CD14-positive monocyte (primary cell): Measurements from ENCODE around the gene EEF1AKMT1. TPM values are rescaled to one million over a fixed set of nuclear protein-coding genes. Genes with fewer than 3 reads are reported as not detected.

Experiments
- DNase-seq, 3 donors: peaks; one replicate each; pipeline ENCODE4 v3.0.0-alpha.2; 2011 to 2022
- H2AFZ ChIP-seq: 2 replicates; pipeline ENCODE4 v1.6.0; 2012; ENCODE audit warnings: mild to moderate bottlenecking, low read depth, low read length, inconsistent platforms; ENCODE audit not compliant: insufficient read depth, poor library complexity, severe bottlenecking
- H3K27ac ChIP-seq, 2 donors: 1 replicate in 1 of 2; 2 replicates in 1 of 2; pipeline ENCODE4 v1.5.1; 2012 to 2013; ENCODE audit warnings: low read length in 2 of 2, control low read depth in 1 of 2, inconsistent platforms in 1 of 2, low read depth in 1 of 2, mild to moderate bottlenecking in 1 of 2
- H3K27me3 ChIP-seq, 2 donors: one replicate each; pipeline versions ENCODE4 v1.6.0 to v1.6.1; 2011 to 2013; ENCODE audit warnings: low read length in 2 of 2; ENCODE audit not compliant: control insufficient read depth in 2 of 2, insufficient read depth in 2 of 2
- H3K36me3 ChIP-seq, 2 donors: replicated peaks in 1 of 2; 1 replicate in 1 of 2; 2 replicates in 1 of 2; pipeline versions ENCODE4 v1.5.1 to v1.6.1; 2012 to 2013; ENCODE audit warnings: low read length in 2 of 2, control low read depth in 1 of 2, inconsistent platforms in 1 of 2, mild to moderate bottlenecking in 1 of 2; ENCODE audit not compliant: insufficient read depth in 2 of 2, control insufficient read depth in 1 of 2
- H3K4me1 ChIP-seq, 2 donors: 1 replicate in 1 of 2; 2 replicates in 1 of 2; pipeline versions ENCODE4 v1.5.1 to v1.6.1; 2012 to 2013; ENCODE audit warnings: low read length in 2 of 2, control low read depth in 1 of 2, inconsistent platforms in 1 of 2, mild to moderate bottlenecking in 1 of 2, moderate library complexity in 1 of 2; ENCODE audit not compliant: insufficient read depth in 2 of 2, control insufficient read depth in 1 of 2
- H3K4me2 ChIP-seq: replicated peaks from 2 replicates; pipeline ENCODE3; 2012; ENCODE audit warnings: low read length, moderate library complexity, mild to moderate bottlenecking; ENCODE audit not compliant: poor library complexity, severe bottlenecking; ENCODE audit errors: extremely low read depth
- H3K4me3 ChIP-seq, 3 experiments: fragments of 200-600 bp in 1 of 3; sonication (generic) in 1 of 3; replicated peaks in 1 of 3; 1 replicate in 2 of 3; 2 replicates in 1 of 3; pipeline ENCODE4 v1.5.1; 2011 to 2013; ENCODE audit warnings: low read length in 3 of 3, mild to moderate bottlenecking in 3 of 3, control low read depth in 2 of 3, low read depth in 2 of 3, inconsistent platforms in 1 of 3, moderate library complexity in 1 of 3
- H3K79me2 ChIP-seq: 2 replicates; pipeline ENCODE4 v1.6.0; 2012; ENCODE audit warnings: mild to moderate bottlenecking, control low read depth, inconsistent platforms, low read length, moderate library complexity; ENCODE audit not compliant: insufficient read depth
- H3K9ac ChIP-seq: 2 replicates; pipeline ENCODE4 v1.6.0; 2017; ENCODE audit warnings: low read length, mild to moderate bottlenecking; ENCODE audit not compliant: insufficient read depth, poor library complexity, severe bottlenecking
- H3K9me3 ChIP-seq, 2 donors: replicated peaks in 1 of 2; 1 replicate in 1 of 2; 2 replicates in 1 of 2; pipeline versions ENCODE4 v1.5.1 to v1.6.1; 2012 to 2013; ENCODE audit warnings: low read length in 2 of 2, control low read depth in 1 of 2; ENCODE audit not compliant: control insufficient read depth in 1 of 2, insufficient read depth in 1 of 2
- H4K20me1 ChIP-seq: 2 replicates; pipeline ENCODE4 v1.6.0; 2012; ENCODE audit warnings: mild to moderate bottlenecking, low read length, control low read depth, moderate library complexity; ENCODE audit not compliant: insufficient read depth
- H3K27ac Mint-ChIP-seq, 7 donors: one replicate each; pipeline ENCODE4 v1.8.0; 2020; ENCODE audit warnings: mild to moderate bottlenecking in 7 of 7, mixed read lengths in 7 of 7, moderate library complexity in 6 of 7, inconsistent platforms in 2 of 7
- H3K27me3 Mint-ChIP-seq, 3 donors: one replicate each; pipeline ENCODE4 v1.8.0; 2021 to 2022; ENCODE audit warnings: low read depth in 3 of 3, mild to moderate bottlenecking in 3 of 3, mixed read lengths in 3 of 3, moderate library complexity in 3 of 3, inconsistent platforms in 1 of 3
- H3K36me3 Mint-ChIP-seq, 2 donors: one replicate each; pipeline ENCODE4 v1.8.0; 2020; ENCODE audit warnings: mixed read lengths in 2 of 2, inconsistent platforms in 1 of 2, mild to moderate bottlenecking in 1 of 2
- H3K4me1 Mint-ChIP-seq: one replicate; pipeline ENCODE4 v1.8.0; 2020; ENCODE audit warnings: mild to moderate bottlenecking, mixed read lengths
- H3K4me3 Mint-ChIP-seq, 2 donors: one replicate each; pipeline ENCODE4 v1.8.0; 2020; ENCODE audit warnings: mild to moderate bottlenecking in 2 of 2, mixed read lengths in 2 of 2, moderate library complexity in 1 of 2
- H3K9me3 Mint-ChIP-seq, 7 donors: one replicate each; pipeline ENCODE4 v1.8.0; 2020 to 2022; ENCODE audit warnings: mixed read lengths in 7 of 7, mild to moderate bottlenecking in 6 of 7, moderate library complexity in 6 of 7, inconsistent platforms in 2 of 7
- WGBS: methylation state at CpG from one replicate; pipeline ENCODE4 v1.1.5; 2013; ENCODE audit warnings: missing lambda C conversion rate; ENCODE audit not compliant: insufficient coverage; 5-methylcytosine and 5-hydroxymethylcytosine counted together
- intact Hi-C, 2 donors: fragments of 100-400 bp; cut with micrococcal nuclease; formaldehyde crosslinking; loops; one replicate each; pipeline versions ENCODE4 v1.15.0 to v1.15.1; 2023
- polyA plus RNA-seq, 3 donors: library from polyadenylated mRNA; depleted of rRNA in 1 of 3; unstranded in 2 of 3; stranded (reverse) in 1 of 3; fragments of 300-500 nt in 2 of 3; fragments of >200 nt in 1 of 3; fragmentation: Illumina TruSeq in 2 of 3; gene quantifications; 1 replicate in 2 of 3; 2 replicates in 1 of 3; pipeline ENCODE4 v1.2.3, GENCODE V29; 2012 to 2021
- TF ChIP-seq, protein P1 (sequence below): fragments of 200-600 bp; IDR thresholded peaks from one replicate; pipeline ENCODE4 v1.8.0; 2022; ENCODE audit warnings: antibody characterized with exemption, mild to moderate bottlenecking

EEF1AKMT1 gene
- polyA plus RNA-seq, 3 donors = 1.7 to 4.2 (median 4.2) TPM

DNA sequence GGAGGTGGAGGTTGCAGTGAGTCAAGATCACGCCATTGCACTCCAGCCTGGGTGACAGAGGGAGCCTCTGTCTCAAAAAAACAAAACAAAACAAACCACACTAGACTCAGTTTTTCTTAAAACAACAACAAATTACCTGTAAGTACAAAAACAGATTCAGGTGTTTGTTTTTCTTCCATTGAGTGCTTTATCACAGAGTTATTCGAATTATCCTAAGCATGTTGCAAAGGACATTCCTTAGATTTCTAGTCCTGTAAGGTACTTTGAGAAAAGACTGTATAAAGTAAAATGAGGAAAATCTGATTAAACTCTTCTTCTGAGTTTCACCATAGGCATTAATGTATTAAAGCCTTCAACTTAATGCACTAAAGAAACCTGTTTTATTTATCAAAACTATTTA is 2.2 kb upstream of the EEF1AKMT1 start:
- Mint-ChIP-seq H3K27ac (no peak overlapping the region), H3K9me3 (no peaks in the 10 kb centered on the region), H3K27me3 (peaks cover 0 to 5% (median 0%) of the 10 kb centered on the region in 3 donors), H3K36me3 (peaks cover 9 to 11% of the 10 kb centered on the region in 2 donors), H3K4me1 (peaks cover 11% of the 10 kb centered on the region), H3K4me3 (no peak overlapping the region)
- no peaks in the 10 kb centered on the region for H3K27me3 ChIP-seq
- intact Hi-C loops = no loop called here
- peaks cover 8 to 15% of the 10 kb centered on the region in 2 donors for H3K36me3 ChIP-seq
- H3K4me2 ChIP-seq = no peak overlapping the region
- no peak overlapping the region for H2AFZ ChIP-seq
- H3K27ac ChIP-seq = no peak overlapping the region
- H4K20me1 ChIP-seq = no peaks in the 10 kb centered on the region
- TF ChIP-seq, protein P1, sequence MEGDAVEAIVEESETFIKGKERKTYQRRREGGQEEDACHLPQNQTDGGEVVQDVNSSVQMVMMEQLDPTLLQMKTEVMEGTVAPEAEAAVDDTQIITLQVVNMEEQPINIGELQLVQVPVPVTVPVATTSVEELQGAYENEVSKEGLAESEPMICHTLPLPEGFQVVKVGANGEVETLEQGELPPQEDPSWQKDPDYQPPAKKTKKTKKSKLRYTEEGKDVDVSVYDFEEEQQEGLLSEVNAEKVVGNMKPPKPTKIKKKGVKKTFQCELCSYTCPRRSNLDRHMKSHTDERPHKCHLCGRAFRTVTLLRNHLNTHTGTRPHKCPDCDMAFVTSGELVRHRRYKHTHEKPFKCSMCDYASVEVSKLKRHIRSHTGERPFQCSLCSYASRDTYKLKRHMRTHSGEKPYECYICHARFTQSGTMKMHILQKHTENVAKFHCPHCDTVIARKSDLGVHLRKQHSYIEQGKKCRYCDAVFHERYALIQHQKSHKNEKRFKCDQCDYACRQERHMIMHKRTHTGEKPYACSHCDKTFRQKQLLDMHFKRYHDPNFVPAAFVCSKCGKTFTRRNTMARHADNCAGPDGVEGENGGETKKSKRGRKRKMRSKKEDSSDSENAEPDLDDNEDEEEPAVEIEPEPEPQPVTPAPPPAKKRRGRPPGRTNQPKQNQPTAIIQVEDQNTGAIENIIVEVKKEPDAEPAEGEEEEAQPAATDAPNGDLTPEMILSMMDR = no peak
- peaks cover 12% of the 10 kb centered on the region for H3K79me2 ChIP-seq
- peaks cover 15 to 17% of the 10 kb centered on the region in 2 donors for H3K4me1 ChIP-seq
- no peaks in the 10 kb centered on the region for H3K9me3 ChIP-seq
- H3K4me3 ChIP-seq = no peak overlapping the region
- WGBS = no CpG with 5 or more reads among the region's 2 CpGs
- no peak overlapping the region for H3K9ac ChIP-seq
- DNase-seq = no peak

DNA sequence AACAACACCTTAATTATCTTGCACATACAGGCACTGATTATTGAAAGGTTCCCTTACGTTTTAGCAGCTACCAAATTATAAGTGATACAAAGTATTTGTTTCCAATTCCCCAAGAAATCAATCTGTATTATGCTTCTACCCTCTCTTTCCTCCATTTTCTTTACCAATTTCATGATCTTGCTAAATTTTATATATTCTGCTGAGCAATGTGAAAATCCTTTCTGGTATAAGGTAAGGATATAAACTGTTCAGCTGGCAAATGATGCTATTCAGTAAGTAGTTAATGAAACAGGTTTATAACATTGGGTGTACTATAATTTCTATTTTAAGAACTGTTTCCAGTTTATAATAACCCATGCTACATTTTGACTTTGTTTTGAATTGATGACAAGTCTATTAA is 985 bp upstream of the EEF1AKMT1 start:
- no CpG with 5 or more reads among the region's 1 CpG for WGBS
- TF ChIP-seq, protein P1 = no peak
- DNase-seq = no peak
- no peaks in the 10 kb centered on the region for H3K27me3 ChIP-seq
- H3K4me3 ChIP-seq = no peak overlapping the region
- H3K9me3 ChIP-seq = no peaks in the 10 kb centered on the region
- peaks cover 15 to 17% of the 10 kb centered on the region in 2 donors for H3K4me1 ChIP-seq
- peaks cover 0 to 5% (median 0%) of the 10 kb centered on the region in 3 donors for H3K27me3 Mint-ChIP-seq
- no peaks in the 10 kb centered on the region for H4K20me1 ChIP-seq
- no peak overlapping the region for H3K4me3 Mint-ChIP-seq
- H3K27ac ChIP-seq = no peak overlapping the region
- peaks cover 12% of the 10 kb centered on the region for H3K79me2 ChIP-seq
- H3K36me3 ChIP-seq = peaks cover 5 to 17% of the 10 kb centered on the region in 2 donors
- H3K4me1 Mint-ChIP-seq = peaks cover 11% of the 10 kb centered on the region
- peaks cover 1 to 11% (median 3%) of the 10 kb centered on the region in 7 donors for H3K9me3 Mint-ChIP-seq
- peaks cover 11 to 14% of the 10 kb centered on the region in 2 donors for H3K36me3 Mint-ChIP-seq
- intact Hi-C loops = loop anchor here in 1 of 2 donors (5.0 kb wide), 1 partner anchor 828 kb away; the partner anchor contains the start of gene MICU2
- no peak overlapping the region for H3K9ac ChIP-seq
- no peak overlapping the region for H2AFZ ChIP-seq
- no peak overlapping the region for H3K4me2 ChIP-seq
- H3K27ac Mint-ChIP-seq = no peak overlapping the region
